Activated CD8-positive, alpha-beta T cell treated with anti-CD3 and anti-CD28 coated beads for 36 hours (primary cell): ENCODE results near the gene CARD19. TPM values are rescaled to one million over a fixed set of nuclear protein-coding genes. Genes with fewer than 3 reads are reported as not detected.

ENCODE experiments used
- ATAC-seq: fragments of 200-7000 bp; cut with Tn5 transposase; one replicate; pipeline ENCODE4 v1.10.0; 2021; ENCODE audit warnings: mild to moderate bottlenecking, moderate library complexity
- CTCF ChIA-PET: fragments of 350-600 bp; sonication (Branson Sonifier 250); formaldehyde crosslinking; loops from one replicate; lab custom pipeline; 2021; ENCODE audit warnings: antibody characterized with exemption; lab: Charles Lee
- POLR2A ChIA-PET: fragments of 350-600 bp; sonication (Branson Sonifier 250); formaldehyde crosslinking; loops from one replicate; lab custom pipeline; 2021; ENCODE audit warnings: antibody characterized with exemption; lab: Charles Lee
- DNase-seq: peaks from one replicate; pipeline ENCODE4 v3.0.0-alpha.2; 2020
- H3K27ac Mint-ChIP-seq: one replicate; pipeline ENCODE4 v1.8.0; 2021; ENCODE audit warnings: mild to moderate bottlenecking, mixed read lengths
- H3K27me3 Mint-ChIP-seq: one replicate; pipeline ENCODE4 v1.8.0; 2021; ENCODE audit warnings: mixed read lengths
- H3K36me3 Mint-ChIP-seq: one replicate; pipeline ENCODE4 v1.8.0; 2021; ENCODE audit warnings: low read depth, mixed read lengths
- H3K4me1 Mint-ChIP-seq: one replicate; pipeline ENCODE4 v1.8.0; 2021; ENCODE audit warnings: low read depth, mixed read lengths
- H3K4me3 Mint-ChIP-seq: one replicate; pipeline ENCODE4 v1.8.0; 2021; ENCODE audit warnings: mild to moderate bottlenecking, moderate library complexity, mixed read lengths
- H3K9me3 Mint-ChIP-seq: one replicate; pipeline ENCODE4 v1.8.0; 2021; ENCODE audit warnings: mixed read lengths
- intact Hi-C: fragments of 100-400 bp; cut with micrococcal nuclease; formaldehyde crosslinking; loops from one replicate; pipeline ENCODE4 v1.10.0; 2022
- total RNA-seq, 2 experiments: library from RNA; stranded (reverse); gene quantifications; one replicate each; pipeline ENCODE4 v1.2.3, GENCODE V29; 2021
- TF ChIP-seq, protein P1 (sequence below): fragments of 200-600 bp; IDR thresholded peaks from one replicate; pipeline ENCODE4 v1.8.0; 2022; ENCODE audit warnings: antibody characterized with exemption, mild to moderate bottlenecking

The CARD19 gene
- total RNA-seq, 2 experiments from 2014 or later: 42.9 to 43.4 TPM

DNA sequence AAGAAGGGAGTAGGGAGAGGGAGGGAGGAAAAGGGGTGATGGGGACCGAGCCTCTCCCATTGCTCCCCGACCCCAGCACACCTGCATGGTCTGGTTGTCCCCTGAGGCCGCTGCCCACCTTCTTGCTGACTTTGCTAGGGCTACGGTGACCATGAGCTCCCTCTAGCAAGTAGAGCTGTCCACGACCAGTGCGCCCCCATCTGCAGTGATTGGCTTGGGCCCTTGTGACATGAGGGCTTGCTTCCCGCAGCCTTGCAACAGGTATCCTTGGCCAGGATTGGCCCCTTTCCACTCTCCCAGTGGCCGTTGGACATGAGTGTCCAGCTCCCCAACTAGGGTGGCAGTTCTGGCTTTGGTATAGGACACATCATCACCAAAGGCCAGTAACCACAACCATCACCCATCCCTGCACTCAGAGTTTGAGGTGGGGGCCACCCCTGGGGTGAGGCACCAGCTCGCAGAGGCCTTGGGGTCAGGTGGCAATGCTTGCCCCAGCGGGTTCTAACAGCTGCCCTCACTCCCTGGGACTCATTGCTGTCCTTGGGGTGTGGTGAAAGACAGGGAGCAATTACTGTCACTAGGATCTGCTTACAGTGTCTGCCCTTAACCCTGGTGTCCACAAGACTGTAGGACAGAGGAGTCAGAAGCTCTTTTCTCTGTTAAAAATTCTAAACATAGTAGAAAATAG, 55.2 kb downstream of the CARD19 start:
- Mint-ChIP-seq H3K4me1 (peaks cover 35% of the 10 kb centered on the region), H3K27me3 (no peaks in the 10 kb centered on the region), H3K9me3 (peaks cover 25% of the 10 kb centered on the region), H3K27ac (no peak overlapping the region), H3K4me3 (no peak overlapping the region), H3K36me3 (peaks cover 27% of the 10 kb centered on the region)
- CTCF ChIA-PET: no interaction called here
- no peak for DNase-seq
- POLR2A ChIA-PET: interaction anchor here (0.9 to 1.8 kb wide), 4 partner anchors 10 to 92 kb away, joined by 3 to 4 read pairs (median 3); no protein-coding TSS in a partner anchor
- TF ChIP-seq, protein P1, sequence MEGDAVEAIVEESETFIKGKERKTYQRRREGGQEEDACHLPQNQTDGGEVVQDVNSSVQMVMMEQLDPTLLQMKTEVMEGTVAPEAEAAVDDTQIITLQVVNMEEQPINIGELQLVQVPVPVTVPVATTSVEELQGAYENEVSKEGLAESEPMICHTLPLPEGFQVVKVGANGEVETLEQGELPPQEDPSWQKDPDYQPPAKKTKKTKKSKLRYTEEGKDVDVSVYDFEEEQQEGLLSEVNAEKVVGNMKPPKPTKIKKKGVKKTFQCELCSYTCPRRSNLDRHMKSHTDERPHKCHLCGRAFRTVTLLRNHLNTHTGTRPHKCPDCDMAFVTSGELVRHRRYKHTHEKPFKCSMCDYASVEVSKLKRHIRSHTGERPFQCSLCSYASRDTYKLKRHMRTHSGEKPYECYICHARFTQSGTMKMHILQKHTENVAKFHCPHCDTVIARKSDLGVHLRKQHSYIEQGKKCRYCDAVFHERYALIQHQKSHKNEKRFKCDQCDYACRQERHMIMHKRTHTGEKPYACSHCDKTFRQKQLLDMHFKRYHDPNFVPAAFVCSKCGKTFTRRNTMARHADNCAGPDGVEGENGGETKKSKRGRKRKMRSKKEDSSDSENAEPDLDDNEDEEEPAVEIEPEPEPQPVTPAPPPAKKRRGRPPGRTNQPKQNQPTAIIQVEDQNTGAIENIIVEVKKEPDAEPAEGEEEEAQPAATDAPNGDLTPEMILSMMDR: no peak
- intact Hi-C loops: no loop called here
- no peak for ATAC-seq

DNA sequence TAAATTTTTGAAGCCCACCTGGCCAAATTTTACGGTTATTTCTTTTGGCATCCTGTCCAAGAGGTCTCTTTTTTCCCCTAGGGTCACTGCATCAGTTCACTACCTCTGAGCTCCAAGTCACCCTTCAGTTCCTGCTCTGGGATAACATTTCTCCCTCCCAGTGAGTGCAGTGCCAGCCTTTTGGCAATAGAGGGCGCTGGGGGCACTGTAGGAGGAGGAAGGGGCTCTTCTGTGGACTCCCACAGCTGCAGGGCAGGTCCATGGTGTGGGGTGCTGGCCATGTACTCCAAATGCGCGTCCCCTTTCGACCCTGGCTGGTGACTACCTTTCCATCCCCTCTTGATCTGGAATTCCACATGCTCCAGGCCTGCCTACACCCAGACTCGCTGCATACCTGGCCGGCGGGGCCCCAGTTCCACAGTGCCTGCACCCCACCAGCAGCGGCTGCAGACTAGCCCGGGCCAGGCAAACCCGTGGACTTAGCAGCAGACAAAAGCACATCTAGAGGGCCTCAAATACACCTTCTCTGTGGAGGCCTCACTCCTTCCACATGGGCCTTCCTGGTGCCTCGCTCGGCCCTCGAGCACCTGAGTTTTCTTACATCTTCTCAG, 58.4 kb downstream of the CARD19 start:
- TF ChIP-seq, protein P1: peak; percentile 77
- H3K27ac Mint-ChIP-seq: no peak overlapping the region
- no peaks in the 10 kb centered on the region for H3K27me3 Mint-ChIP-seq
- ChIA-PET POLR2A (interaction anchor here (0.7 to 1.4 kb wide), 2 partner anchors 46 to 63 kb away, joined by 3 to 4 read pairs; no protein-coding TSS in a partner anchor), CTCF (interaction anchor here (0.6 to 2.1 kb wide), 18 partner anchors 10 to 412 kb away, joined by 3 to 15 read pairs (median 3); no protein-coding TSS in a partner anchor)
- peaks cover under 1% of the 10 kb centered on the region for H3K36me3 Mint-ChIP-seq
- peaks cover 17% of the 10 kb centered on the region for H3K4me1 Mint-ChIP-seq
- ATAC-seq: peak; percentile 62
- H3K4me3 Mint-ChIP-seq: no peak overlapping the region
- intact Hi-C loops: no loop called here
- DNase-seq: peak; percentile 65
- H3K9me3 Mint-ChIP-seq: peaks cover 3% of the 10 kb centered on the region

DNA sequence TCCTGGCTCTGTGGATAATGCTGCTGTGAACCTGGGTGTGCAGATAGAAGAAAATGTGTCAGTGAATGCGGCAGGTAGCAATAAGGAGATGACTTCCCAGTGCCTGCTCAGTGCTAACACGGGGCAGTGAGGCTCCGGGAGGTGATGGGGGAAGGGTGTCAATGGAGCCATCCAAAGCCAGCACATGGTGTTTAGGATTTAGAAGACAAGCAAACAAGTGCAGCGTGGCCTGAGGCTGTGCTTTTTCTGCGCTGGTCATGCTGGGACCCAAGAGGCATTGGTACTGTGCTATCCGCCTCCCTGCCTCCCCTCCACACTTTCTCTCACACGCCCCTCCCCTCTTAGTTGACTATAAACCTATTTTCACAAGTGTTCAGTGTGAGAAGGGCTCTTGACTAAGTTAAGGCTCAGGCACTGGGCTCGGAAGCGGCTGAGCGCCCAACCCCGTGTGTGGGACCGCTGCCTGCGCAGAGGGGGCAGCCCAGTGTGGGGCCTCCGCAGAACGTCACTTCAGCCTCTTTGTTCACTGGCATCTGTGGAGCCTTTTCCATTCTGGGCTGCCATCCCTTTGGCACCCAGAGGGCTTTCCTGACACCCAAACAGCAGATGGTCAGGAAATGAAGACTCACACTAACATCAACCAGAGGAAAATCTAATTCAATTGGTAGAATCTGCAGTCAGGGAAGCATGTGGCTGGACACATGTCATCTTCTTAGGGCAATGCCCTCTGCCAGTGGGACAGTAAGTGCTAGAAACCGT, 59.9 kb downstream of the CARD19 start:
- Mint-ChIP-seq H3K27me3 (no peaks in the 10 kb centered on the region), H3K27ac (peak overlapping the region; percentile 52), H3K4me3 (no peak overlapping the region), H3K36me3 (no peaks in the 10 kb centered on the region), H3K4me1 (peaks cover 14% of the 10 kb centered on the region), H3K9me3 (peaks cover 2% of the 10 kb centered on the region)
- intact Hi-C loops: loop anchor here (5.0 kb wide), 1 partner anchor 151 kb away; no protein-coding TSS in a partner anchor
- ATAC-seq (no peak), DNase-seq (no peak)
- ChIA-PET POLR2A (interaction anchor here (0.9 to 1.5 kb wide), 2 partner anchors 46 to 295 kb away, joined by 3 to 4 read pairs; no protein-coding TSS in a partner anchor), CTCF (interaction anchor here (1.2 to 1.8 kb wide), 4 partner anchors 15 to 410 kb away, joined by 3 to 8 read pairs (median 4); no protein-coding TSS in a partner anchor)
- TF ChIP-seq, protein P1: no peak

- Mint-ChIP-seq H3K4me3 (no peak overlapping the region), H3K9me3 (peaks cover 2% of the 10 kb centered on the region), H3K4me1 (peaks cover 14% of the 10 kb centered on the region), H3K27ac (peak overlapping the region; percentile 52), H3K27me3 (no peaks in the 10 kb centered on the region), H3K36me3 (no peaks in the 10 kb centered on the region)
- intact Hi-C loops: loop anchor here (5.0 kb wide), 1 partner anchor 151 kb away; no protein-coding TSS in a partner anchor
- DNase-seq (peak; percentile 65), ATAC-seq (peak; percentile 69)
- POLR2A ChIA-PET: interaction anchor here (0.8 to 1.5 kb wide), 3 partner anchors 23 to 294 kb away, joined by 3 to 4 read pairs (median 3); partner anchors contain the start of gene NINJ1
- CTCF ChIA-PET: interaction anchor here (0.9 to 1.8 kb wide), 5 partner anchors 15 to 409 kb away, joined by 3 to 8 read pairs (median 4); no protein-coding TSS in a partner anchor
- TF ChIP-seq, protein P1: no peak
These were observed 60.5 kb downstream of the CARD19 start for GRCh38 chr9:93156475-93157008.
